Tongue (tissue), 2 donors: Measurements from ENCODE around the gene DGUOK. TPM values are rescaled to one million over a fixed set of nuclear protein-coding genes. Genes with fewer than 3 reads are reported as not detected.
"Not testable (repeated sequence)": the region's sequence is repeated elsewhere in the genome, so short reads cannot be mapped to it uniquely, and the experiment has no call there.

Experiments used
- DNase-seq: peaks from one replicate; pipeline ENCODE4 v3.0.0-alpha.2; 2015
- total RNA-seq: library from RNA; depleted of rRNA; stranded (reverse); fragments of >200 nt; gene quantifications from one replicate; pipeline ENCODE4 v1.2.3, GENCODE V29; 2014

The DGUOK gene
- total RNA-seq, 1 donor from 2014 or later = 23.5 TPM

DNA sequence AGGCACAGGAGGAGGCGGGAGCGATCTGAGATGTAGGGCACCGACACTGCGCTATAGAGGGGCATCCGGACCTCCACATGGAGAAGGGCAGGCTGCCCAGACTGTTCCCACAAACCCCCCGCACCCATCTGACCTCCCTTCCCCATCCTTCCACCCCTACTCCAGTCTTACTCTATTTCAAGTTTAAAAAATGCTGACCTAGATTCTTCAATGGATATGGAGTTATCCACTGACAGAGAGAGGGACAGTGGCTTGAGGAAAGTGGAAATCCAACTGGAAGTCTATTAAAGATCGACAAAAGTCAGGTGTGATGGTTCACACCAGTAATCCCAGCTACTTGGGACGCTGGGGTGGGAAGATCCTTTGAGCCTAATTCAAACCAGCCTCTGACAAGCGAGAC lies 5.1 kb upstream of the DGUOK start:
- DNase-seq = no peak

DNA sequence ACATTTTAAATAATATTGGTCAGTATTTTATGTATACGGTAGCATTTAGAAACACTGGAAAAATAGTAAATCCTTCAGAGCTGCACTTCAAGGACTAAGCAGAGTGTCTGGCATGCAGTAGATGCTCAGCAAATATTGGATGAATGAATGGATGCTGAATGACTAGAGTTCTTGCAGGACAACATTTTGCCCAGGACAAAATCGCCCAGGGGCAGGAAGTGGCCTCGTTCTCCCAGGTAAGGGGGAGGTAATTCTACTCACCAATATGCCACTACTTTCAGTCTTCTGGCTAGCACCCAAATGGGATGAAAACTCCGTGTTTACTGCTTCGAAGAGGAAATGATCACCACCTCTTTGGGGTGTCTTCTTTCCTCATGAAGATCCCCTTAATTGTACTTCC lies 4.0 kb upstream of the DGUOK start:
- DNase-seq = no peak

DNA sequence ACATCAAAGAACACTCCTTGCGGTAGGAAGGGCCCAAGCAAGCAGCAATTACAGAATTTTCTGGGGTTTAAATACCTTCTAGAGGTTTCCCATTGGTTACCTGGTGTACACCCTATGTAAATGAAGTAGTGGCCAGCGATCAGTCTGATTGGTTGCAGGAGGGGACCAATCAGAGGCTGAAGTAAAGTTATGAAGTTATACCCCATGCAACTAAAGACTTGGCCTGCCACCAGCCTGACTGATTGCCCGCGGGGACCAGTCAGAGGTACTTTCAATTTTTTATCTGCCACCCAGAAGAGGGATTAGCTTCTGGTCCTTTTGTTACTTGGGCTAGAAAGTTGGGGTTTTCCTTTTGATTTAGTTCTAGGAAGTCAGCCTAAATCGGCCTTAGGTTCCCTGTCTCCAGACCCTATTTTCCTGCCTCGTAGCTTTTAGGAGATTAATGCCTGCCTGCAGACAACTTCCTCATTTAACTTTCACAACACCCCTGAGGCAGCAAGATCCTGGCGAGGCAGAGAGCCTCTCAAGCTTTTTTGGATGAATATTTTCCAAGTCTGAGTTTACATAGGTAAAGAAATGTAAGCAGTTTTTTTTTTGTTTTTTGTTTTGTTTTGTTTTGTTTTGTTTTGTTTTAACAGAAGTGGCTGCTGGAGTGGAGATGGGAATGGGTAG lies 1.5 kb upstream of the DGUOK start:
- no peak for DNase-seq

DNA sequence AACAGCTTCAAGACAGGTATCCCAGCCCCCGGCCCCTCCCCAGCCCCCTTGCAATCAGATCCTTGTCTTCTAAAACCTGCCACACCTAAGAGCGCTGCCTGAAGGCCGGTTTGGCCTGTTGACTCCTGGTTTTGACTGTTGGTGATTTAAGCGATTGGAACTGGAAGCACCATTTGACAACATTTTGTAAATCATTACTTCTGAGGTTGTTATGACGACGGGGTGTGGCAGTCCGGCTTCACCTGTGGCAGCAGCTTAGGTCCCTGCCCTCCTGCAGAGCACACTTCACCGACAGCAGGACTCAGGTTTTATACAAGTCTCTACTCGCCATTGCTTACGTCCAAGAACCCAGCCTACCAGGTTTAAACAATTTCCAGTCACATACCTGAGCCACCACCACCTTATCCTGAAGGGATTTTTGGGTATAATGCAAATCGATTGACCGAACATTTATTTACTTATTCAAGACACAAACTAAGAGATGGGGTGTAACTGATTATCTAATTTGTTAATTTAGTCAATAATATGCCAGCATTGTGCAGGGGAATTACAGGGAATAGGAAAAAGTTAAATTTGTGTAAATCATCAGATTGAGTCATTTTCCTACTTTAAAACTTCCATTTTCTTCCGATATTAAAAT lies 707 bp upstream of the DGUOK start:
- DNase-seq = peak; percentile 27

DNA sequence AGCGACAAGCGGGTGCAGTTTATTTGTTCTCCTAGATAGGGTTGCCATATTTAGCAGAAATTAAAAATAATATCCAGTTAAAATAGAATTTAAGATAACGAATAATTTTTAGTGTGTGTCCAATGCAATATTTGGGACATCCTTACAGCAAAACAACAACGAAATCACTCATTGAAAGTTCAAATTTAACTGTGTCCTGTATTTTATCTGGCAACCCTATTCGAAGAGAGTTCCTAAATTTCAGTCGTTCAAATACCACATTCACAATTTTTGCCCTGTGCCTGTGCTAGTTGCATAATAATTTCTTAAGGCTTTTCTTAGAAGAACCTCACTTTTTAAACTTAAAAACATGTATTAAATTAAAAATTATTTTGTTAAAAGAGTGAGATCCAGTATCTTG lies 664 bp downstream of the DGUOK start:
- no peak for DNase-seq

DNA sequence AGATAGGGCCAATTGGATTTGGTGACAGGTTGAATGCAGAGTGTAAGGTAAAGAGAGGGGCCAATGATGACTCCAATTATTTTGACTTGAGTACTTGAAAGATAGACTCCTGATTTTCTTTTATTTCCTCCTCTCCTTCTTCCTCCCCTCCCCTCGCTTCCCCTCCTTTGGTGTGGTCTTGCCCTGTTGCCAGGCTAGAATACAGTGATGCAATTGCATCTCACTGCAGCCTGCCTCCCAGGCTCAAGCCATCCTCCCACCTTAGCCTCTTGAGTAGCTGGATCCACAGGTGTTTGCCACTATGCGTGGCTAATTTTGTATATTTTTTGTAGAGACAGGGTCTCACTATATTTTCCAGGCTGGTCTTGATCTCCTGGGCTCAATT lies 2.3 kb downstream of the DGUOK start:
- DNase-seq = no peak

DNA sequence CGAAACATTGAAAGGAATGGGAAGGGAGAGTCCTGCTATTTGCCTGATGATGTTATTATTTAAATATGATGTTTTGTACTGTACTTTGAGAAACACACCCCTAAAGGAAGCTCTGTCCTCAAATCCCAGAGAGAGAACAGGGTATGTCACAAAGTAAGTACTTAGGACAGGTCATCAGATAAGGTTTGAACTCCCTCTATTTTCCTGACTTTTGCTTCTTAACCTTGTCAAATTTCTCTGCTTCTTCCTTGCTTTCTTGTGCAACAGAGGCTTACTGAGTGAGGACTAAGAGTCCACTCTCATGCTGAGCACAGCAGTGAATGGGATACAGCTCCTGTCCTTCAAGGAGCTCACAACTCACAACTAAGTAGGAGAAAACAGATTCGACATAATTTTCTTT lies 3.7 kb downstream of the DGUOK start:
- no peak for DNase-seq

DNA sequence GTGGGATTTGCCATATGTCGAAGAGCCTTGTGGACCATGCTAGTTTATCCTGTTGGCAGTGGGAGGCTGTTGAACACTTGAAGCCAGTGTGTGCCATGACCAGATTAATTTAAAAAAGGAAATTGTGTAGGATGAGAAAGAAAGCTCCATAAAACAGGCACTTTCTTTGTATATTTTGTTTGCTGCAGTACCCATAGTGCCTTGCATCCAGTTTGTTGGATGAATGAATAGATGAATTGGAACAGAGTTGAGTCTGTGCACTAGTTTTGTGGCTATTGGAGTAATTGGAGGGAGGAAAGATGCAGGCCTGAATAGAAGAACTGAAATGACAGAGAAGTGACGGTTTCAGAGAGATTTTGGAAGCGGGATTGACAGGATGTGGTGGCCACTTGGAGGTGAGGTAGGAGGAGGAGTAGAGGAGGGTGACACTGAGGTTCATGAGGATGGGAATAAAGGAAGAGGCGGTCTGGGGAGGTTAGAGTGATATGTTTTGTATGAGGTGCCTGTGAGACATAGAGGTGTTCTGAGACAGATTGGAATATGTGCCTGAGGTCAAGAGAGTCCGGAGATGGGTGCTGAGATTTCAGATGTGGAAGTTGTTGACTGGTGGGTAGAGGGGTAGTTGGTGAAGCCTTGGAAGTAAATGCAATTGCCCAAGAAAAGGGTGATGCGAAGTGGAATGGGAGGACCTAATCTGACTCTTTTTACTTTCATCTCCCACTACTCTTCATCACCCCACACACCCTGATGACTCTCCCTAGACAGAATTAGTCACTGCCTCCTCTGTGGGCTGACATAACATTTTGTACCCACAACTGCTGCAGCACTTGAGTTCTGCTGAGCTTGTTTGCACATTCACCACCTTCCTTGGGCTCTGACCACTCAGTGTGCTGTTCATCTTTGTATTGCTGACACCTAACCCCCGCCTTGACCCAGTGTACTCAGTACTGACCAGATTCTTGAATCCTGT lies 5.1 kb downstream of the DGUOK start:
- DNase-seq = no peak

DNA sequence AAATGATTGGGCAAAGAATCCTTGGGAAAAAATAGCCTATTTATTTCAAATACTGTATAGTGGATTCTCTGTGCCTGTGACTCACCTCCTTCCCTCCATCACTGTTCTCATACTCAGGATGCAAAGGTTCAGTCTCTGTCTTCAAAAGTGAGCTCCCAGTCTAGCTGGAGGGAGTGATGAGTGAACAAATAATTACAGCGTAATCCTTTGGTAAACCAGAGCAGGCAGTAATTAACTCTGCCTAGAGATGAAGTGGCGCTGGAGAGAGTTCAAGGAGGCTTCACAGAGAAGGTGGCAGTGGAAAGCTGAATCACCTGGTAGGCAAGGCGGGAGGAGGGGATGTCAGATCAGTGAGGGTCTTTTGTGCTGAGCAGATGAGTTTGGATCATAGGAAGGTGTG lies 6.5 kb downstream of the DGUOK start:
- DNase-seq = no peak

DNA sequence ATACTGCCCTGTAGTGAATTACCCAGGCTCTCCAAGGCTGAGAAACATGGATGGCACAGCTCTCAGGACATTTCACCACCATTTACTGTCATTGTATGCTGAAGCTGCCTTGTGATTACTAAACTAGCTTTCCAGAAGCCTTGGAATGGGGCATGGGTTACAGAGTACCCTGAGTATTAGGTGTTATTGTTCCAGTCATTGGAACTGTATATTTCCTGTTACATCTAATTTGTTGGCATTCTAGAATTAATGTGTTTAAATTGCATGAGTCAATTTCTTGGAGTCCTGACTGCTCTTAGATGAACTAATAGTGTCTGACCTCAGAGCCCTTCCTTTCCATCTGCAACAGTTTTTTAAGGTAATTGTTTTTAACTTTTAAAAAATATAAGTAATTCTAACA lies 9.0 kb downstream of the DGUOK start:
- DNase-seq = no peak

DNA sequence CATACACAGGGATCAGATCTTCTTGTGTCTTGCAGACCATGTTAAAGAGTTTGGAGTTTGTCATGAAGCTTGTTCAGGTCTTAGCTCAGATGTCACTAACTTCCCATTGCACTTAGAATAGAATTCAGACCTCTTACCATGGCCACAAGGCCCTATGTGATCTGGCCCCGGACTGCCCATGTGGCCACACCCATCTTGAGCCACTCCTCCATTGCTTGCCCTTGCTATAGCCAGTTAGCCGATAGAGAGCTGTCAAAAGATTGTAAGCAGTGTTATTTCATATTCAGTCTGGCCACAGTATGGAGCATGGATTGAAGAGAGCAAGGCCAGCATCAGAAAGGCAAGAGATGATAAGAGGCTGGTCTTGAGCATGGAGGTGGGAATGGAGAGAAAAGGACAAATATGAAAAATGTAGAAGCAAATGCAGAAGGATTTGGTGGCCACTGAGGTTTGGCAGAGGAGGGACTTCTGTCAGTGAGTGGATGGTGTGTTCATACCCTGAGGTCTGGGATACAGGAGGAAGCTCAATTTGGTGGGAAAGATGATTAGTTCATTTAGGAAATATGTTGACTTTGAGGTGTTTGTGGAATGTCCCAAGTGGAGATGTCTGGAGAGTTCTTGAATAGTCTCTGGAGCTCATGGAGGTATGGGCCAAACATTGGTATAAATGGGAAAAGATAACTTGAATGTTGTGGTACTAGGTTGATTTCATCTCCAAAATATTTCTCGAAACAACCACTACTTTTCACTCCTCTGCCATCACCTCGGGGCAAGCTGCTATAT lies 10.6 kb downstream of the DGUOK start:
- no peak for DNase-seq

DNA sequence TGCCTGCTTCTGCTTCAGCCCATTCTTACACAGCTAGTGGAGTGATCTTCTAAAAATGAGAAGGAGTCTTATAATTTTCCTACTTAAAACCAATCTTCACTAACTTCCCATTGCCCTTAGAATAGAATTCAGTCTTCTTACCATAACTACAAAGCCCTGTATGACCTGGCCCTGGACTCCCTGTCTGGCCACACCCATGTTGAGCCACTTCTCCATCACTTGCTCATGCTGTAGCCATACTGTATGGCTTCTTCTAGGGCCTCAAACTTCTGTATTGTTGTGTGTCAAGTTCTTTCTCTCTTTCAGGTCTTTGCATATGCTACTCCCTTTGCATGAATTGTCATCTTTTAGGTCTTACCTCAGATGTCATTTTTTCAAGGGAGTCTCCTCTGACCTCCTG lies 11.2 kb downstream of the DGUOK start:
- DNase-seq = no peak

DNA sequence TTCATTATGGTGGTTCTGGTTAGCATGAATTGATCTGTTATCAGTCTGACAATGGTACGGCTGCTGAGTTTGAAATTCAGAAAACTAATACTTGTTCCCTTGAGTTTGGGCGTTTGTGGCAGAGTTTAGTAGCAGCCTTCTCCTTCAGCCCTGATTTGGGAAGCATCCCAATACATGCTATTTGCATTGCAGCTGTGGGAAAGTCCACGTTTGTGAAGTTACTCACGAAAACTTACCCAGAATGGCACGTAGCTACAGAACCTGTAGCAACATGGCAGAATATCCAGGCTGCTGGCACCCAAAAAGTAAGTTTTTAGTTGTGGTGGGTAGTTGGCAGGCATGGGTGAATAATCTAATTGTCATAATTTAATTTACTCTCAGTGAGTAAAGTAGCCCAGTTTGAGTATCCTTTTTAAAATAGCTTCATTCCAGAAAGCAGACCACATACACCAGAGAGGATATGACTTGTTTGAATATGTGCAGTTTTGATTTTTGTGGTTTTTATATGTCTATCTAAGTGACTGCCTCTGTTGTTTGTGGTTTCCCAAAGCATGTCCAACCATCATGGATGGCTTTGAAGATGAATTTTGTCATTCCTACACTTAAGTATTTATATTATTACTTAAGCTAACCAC lies 12.2 kb downstream of the DGUOK start:
- DNase-seq = no peak

DNA sequence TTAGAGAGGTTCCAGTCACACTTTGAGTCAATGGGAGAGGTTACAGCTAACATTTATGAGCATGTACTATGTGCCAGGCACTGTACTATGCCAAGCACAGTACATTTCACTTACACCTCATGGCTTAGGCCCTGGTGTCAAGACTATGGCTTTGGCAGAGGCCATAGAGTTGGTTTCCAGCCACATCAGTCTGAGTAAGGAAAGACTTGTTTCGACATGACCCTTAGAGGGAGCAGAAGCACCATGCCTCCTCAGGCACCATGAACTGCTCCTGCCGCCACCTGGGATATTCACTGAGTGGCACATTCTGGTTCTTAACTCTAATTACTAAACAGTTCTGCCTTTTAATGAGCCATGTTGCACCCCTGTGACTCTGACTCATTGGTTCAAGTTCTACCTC lies 12.7 kb downstream of the DGUOK start:
- DNase-seq = no peak

DNA sequence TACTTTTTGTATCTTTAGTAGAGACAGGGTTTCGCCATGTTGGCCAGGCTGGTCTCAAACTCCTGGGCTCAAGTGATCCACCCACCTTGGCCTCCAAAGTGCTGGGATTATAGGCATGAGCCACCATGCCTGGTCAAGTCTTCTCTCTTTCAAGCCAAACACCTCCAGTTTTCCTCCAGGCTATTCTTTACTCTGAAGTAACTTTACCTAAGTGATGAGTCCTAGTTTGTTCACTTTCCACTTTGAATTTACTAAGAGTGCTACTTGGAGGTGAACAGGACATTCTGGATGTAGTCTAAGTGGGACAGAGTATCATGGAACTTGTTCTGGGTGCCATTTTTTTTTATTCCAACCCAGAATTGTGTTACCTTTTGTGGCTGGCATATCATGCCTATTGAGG lies 13.4 kb downstream of the DGUOK start:
- DNase-seq = not testable (repeated sequence)

DNA sequence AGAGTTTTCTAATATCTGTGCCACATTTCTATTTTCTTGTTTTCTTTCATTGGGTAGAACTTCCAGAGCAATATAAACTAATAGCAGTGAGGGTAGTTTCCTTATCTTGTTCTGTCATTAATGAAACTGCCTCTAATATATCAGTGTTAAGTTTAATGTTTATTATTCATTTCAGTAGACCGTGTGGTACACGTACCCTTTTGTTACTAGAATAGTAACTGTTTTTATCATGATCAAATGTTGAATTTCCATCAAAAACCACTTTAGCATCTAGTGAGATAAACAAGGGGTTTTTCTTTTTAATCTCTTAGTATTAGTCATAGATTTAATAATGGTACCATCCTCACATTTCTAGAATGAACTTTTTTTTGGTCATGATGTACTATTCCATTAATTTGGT lies 16.0 kb downstream of the DGUOK start:
- no peak for DNase-seq

DNA sequence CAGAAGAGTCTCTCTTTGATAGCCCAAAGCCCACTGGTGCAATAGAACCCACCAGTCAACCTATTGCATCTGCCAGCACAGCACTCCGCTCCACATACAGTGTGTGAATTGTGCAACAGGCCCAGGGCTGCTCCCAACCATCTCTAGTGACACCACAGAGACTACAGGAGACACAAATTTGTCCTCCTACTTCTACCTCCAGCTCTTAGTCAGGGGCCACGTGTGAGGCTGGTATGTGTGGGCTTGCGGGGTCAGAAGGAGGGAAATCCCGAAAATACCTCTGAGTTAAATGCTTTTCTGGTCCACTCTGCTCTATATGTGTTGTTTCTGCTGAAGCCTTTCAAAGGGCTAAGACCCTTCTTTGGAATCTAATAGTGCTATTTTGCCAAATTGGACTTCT lies 18.0 kb downstream of the DGUOK start:
- DNase-seq = no peak

DNA sequence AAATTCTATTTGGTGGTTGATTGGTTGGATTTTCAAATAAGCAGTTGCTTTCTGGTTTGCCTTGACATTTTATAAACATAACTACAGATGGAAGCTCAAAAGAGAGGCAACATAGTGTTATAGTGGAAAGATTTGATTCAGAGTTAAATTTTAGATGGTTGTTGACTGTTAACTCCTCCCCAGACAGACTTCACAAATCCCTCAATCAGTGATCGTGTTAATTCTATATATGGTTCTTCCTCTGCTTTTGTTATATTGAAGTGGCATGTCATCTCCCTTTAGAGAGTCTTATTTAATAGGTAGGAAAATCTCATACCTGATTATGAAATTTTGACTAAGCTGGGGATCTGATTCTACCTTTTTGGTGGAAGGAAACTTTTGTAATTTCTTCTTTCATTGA lies 19.5 kb downstream of the DGUOK start:
- no peak for DNase-seq

DNA sequence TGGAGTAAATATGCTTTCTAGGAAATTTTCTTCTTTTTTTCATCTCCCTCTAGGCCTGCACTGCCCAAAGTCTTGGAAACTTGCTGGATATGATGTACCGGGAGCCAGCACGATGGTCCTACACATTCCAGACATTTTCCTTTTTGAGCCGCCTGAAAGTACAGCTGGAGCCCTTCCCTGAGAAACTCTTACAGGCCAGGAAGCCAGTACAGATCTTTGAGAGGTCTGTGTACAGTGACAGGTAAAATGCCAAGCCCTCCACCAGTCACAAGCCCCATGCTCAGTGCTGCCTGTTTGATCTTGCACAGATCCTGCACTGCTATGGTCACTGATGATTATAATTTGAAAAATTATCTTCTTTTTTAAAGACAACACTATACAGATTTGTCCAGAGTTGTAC lies 20.0 kb downstream of the DGUOK start:
- DNase-seq = no peak

DNA sequence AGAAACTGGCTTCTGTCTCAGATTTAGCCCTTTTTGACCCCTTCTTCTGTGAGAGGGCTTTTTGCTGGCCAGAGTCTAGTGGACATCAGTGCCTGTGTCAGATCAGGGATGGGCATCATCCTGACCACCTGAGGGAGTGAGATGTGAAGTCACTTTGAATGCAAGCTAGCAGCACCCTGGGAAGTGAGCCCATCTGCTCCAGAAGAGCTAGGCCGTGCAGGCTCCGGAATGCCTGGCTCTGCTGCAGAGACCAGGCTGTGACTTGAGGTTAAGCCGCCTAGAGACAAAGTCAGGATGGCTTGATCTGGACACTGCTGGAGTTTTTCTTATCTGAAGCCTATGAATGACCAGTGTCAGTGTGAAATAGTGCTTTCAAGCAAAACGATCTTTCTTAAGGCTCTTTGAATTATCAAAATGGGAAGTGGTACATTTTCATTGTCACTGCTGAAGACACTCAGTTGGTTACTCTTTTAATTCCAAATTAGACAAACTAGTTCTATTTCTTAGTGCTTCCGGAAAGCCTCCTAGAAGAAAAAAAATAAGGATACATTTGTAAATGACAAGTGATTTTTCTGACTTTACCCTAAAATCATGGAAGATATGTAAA lies 20.8 kb downstream of the DGUOK start:
- DNase-seq = no peak

DNA sequence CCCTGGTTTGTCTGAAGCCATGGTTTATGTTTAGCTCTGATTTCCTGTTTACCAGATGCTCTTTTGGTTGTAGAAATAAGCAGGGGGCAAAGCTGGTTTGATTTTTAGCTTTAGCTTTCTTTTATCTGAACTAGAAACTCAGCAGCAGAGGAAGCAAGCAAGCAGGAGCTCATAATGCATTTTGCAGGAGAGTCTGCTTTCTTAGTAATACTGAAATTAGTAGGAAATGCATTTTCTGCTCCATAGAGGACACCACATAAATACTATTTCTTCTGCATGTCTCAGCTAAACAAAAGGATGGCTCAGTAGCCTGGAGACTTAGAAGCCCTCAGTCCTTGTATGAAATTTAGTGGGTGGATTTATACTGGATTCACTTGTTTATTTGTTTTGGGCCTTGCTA lies 23.1 kb downstream of the DGUOK start:
- DNase-seq = no peak
